ENCODE measurements around the gene CHCHD3.

DNA sequence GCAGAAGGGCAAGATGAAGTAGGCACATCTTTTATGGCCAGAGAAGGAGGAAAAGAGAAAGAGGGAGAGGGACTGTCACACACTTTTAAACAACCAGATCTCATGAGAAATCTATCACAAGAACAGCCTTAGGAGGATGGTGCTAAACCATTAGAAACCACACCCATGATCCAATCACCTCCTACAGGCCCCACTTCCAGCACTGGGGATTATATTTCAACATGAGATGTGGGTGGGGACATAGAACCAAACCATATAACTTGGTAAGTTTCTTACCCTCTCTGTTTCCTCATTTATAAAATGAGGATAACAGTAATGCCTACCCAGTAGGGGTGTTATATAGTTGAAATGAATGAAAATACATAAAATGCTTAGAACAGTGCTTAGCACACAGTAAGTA lies 66.0 kb downstream of the CHCHD3 start:
- TF ChIP-seq PYGO2 (tag; IDR thresholded peaks at IDR 0.05) (no peak), ETV6 (IDR thresholded peaks at IDR 0.05; ENCODE audit: borderline replicate concordance in 1 of 2, low read depth in 2 of 2, low read length in 1 of 2) (no peak), ETV6 (CRISPR knock-in tag; IDR thresholded peaks at IDR 0.05; ENCODE audit: borderline replicate concordance) (0 out of 2 replicates have a peak, but pooled peaks have one; percentile 31), ZNF324 (CRISPR knock-in tag; IDR thresholded peaks at IDR 0.05) (no peak), IRF1 (CRISPR knock-in tag; IDR thresholded peaks at IDR 0.05; ENCODE audit: borderline replicate concordance) (no peak), ZNF277 (CRISPR knock-in tag; IDR thresholded peaks at IDR 0.05; ENCODE audit: borderline replicate concordance) (no peak)
- TF ChIP-seq, protein P1, sequence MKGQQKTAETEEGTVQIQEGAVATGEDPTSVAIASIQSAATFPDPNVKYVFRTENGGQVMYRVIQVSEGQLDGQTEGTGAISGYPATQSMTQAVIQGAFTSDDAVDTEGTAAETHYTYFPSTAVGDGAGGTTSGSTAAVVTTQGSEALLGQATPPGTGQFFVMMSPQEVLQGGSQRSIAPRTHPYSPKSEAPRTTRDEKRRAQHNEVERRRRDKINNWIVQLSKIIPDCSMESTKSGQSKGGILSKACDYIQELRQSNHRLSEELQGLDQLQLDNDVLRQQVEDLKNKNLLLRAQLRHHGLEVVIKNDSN (CRISPR knock-in tag; IDR thresholded peaks at IDR 0.05): no peak
- TF ChIP-seq, protein P2, sequence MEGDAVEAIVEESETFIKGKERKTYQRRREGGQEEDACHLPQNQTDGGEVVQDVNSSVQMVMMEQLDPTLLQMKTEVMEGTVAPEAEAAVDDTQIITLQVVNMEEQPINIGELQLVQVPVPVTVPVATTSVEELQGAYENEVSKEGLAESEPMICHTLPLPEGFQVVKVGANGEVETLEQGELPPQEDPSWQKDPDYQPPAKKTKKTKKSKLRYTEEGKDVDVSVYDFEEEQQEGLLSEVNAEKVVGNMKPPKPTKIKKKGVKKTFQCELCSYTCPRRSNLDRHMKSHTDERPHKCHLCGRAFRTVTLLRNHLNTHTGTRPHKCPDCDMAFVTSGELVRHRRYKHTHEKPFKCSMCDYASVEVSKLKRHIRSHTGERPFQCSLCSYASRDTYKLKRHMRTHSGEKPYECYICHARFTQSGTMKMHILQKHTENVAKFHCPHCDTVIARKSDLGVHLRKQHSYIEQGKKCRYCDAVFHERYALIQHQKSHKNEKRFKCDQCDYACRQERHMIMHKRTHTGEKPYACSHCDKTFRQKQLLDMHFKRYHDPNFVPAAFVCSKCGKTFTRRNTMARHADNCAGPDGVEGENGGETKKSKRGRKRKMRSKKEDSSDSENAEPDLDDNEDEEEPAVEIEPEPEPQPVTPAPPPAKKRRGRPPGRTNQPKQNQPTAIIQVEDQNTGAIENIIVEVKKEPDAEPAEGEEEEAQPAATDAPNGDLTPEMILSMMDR (IDR thresholded peaks at IDR 0.05 in 2 of 3, conservative IDR thresholded peaks at IDR 0.05 in 1 of 3; ENCODE audit: insufficient read depth in 2 of 3, low read depth in 1 of 3, low read length in 3 of 3): no peak

Data from K562 (cell line).